TTC549 (cell line): Measurements from ENCODE around the gene ITPR3.

Source experiments
- FAIRE-seq: peaks from 2 replicates; lab custom pipeline; 2012; peaks lifted over from hg19 to GRCh38; lab: Jason Lieb, UNC

Gene ITPR3

GRCh38 chr6:33620856-33621710 lies at the start of gene ITPR3:
Gene ITPR3 (plus strand): TSS chr6:33621322. CDS start chr6:33621603, 281 bp downstream.
- FAIRE-seq = no peak

- FAIRE-seq = no peak
These were observed 49.3 kb upstream of the ITPR3 start for GRCh38 chr6:33571637-33572316.

GRCh38 chr6:33575211-33575610 lies 45.9 kb upstream of the ITPR3 start:
- no peak for FAIRE-seq

DNA sequence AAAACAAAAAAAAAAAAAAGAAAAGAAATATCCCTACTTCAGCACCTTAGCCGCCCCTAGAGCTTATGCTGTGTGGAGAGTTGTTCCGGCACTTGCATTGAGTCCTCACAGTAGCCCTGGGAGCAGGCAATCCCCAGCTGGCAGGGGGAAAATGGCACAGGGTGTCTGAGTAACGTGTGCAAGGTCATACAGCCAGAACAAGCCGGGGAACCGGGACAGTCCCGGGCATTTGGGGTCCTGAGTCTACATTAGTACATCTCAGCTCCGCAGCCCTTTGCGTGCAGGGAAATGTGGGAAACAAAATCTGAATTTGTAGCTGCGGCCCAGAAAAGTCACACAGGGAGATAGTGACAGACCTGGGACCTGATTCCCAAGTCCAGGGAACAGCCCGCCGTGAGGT lies 44.5 kb upstream of the ITPR3 start:
- no peak for FAIRE-seq

DNA sequence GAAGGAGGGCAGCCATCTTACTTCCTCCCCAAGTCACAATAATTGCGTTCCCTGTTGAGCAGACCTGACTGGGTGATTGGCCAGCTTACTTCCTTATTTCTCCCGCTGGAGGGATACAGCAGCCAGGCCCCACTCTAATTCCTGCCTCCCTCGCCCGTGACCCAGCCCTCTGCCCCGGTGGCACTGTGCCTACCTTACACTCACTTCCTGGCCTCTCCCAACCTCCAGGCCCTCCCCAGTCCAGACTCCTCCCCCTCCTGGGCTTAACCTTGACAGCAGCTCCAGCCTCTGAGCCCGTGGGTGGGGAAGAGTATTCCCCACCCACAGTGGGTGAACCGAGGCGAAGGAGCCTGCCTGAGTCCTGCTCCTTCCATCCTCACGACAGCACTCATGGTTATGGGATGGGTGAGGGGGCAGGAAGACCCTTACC lies 44.0 kb upstream of the ITPR3 start:
- no peak for FAIRE-seq

DNA sequence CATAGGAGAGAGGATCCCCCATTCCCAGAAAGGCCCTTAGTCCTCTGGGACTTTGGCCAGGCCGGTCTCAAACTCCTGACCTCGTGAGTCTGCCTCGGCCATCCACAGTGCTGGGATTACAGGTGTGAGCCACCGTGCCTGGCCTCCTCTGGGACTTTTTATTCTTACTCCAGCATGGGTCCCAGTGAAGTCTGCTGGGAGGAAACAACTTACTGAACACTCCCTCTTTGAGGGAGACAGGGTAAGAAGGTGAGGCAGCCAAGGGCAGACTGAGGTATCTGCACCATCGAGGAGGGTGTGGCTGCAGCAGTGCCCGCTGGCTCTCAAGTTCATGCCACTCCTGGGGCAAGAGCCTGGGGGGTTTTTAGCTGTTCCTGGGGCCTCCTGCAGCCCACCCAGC lies 43.4 kb upstream of the ITPR3 start:
- FAIRE-seq = no peak

DNA sequence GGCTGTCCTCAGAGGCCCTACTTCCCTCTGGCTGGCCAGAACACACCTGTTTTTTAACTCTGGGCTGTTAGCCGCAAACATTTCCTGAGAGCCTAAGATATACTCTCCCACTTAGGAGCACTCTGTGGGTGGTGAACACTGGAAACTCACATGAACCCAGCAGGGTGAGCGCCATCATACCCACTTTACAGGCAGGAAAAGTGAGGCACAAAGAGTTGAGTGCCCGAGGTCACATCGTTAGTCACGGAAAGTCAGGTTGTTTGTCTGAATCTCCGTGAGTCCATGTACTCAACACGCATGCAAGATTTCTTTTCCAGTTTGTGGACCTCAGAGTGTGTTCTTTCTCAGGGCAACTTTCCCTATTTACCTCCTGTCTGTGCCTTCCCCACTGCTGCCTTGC lies 43.0 kb upstream of the ITPR3 start:
- FAIRE-seq = no peak

DNA sequence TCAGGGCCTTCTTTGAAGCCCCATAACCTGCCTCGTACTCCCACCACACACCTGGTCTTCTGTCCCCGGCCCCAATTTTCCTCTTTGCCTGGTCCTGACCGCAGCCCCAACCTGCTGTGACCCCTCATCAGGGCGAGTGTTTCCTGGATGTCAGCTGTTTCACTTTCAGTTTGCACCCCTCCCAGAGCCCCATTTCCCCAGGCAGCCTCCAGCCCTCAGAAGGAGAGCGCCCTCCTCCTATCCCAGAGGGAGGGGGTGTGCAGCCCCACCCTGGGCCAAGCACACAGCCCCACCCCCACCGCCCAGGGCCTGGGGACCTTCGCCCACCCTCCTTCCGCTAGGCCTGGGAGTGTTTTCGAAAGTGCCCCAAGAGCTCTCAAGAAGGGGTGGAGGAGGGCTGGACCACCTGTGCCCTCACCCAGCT lies 42.5 kb upstream of the ITPR3 start:
- FAIRE-seq = no peak

DNA sequence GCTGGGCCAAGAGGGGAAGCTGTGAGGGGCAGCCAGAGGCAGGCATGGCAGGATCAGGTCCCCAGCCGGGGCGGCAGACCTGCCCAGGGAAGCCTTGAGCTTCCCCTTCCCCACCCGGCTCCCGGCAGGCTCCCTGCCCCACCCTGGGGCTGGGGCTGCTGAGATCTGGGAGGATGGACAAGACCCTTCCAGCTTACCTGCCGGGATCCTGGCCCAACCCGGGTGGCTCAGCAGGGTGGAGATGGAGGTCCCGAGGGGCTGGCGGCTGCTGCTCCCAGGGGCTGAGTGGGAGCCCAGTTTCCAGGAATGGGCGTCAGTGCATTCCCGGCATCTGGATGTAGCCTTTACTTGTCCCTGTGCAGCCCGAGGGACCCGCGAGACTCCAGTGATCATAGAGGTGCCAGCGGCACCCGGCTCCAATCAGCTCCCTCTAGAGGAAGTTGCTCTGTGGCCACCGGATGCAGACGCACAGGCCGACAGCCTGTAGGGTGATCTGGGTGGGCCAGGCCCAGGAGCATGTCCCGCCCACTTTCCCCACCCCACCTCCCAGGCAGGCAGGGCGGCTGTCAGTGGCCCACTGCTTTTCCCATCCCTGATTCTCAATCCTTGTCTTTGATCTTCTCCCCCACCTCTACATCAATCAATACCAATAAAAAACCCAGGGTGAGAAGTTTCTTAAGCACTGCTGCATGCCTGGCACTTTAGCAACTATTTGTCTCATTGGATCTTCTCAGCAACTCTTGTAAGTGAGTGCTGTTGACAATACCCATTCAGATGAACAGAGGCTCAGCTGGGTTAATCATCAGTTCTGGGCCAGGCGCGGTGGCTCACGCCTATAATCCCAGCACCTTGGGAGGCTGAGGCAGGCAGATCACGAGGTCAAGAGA lies 41.1 kb upstream of the ITPR3 start, which contains the start of gene BAK1:
TSS of gene BAK1 (minus strand) at position 449 of the 887 bp plus-strand sequence. CDS start 2,672 bp downstream, outside the sequence.
- FAIRE-seq = no peak

DNA sequence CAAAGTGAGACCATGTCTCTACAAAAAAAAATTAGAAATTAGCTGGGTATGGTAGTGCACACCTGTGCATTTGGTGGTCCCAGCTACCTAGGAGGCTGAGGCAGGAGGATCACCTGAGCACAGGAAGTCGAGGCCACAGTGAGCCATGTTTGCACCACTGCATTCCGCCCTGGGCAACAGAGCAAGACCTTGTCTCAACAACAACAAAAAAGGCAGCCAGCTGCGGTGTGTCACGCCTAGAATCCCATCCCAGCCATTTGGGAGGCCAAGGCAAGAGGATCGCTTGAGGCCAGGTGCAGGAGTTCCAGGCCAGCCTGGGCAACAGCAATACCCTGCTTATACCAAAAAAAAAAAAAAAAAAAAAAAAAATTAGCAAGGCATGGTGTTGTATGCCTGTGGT lies 39.9 kb upstream of the ITPR3 start:
- FAIRE-seq = no peak

DNA sequence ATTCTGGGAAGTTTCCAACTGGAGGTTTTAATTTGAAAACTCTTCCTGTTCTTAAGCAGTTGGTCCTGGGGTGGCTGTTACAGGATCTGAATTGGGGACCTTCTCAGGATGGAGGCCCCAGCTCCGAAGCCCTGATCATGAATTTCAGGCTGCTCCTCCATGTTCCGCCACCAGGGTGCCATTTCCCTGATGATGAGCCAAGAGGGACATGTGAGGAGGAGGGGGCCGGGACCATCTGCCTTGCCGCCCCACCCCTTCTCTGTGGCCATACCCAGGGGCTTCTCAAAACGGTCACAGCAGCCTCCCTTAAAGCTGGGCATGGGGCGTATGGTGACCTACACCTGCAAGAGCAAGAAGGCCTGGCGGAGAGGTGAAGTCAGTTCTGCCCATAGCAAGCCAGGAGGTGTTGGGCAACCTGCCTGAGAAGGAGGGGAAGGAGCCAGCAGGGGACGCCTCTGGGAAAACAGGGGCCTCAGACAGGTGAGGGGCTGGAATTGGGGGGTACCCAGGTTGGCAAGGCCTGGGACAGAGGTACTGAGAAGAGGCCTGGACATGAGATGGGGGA lies 37.4 kb upstream of the ITPR3 start:
- FAIRE-seq = no peak

- FAIRE-seq = no peak
These were observed 36.3 kb upstream of the ITPR3 start for GRCh38 chr6:33584700-33585402.

GRCh38 chr6:33585403-33586107 lies 35.6 kb upstream of the ITPR3 start:
- no peak for FAIRE-seq

DNA sequence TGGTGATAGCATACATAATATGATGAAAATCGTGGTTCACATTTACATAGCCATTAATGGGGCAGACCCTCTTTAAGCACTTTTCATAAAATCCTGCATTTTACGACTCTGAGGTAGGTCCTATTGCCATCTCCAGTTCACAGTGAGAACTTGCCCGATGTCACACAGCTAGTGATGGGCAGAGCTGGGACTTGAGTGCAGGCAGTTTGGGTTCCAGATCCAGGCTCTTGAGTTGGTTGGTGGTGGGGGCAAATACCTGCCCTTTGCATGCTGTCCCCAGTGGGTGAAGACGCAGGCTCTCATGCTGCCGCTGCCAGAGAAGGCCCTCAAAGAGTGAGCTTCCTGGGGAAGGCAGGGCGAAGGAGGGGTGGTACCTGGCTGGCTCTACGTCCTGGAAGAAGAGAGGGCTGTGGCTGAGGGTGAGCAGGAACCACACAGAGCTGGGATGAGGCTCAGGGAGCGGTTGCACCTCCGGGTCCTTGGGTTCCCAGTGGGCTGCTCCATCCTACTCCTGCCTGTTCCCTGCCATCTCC lies 34.9 kb upstream of the ITPR3 start:
- no peak for FAIRE-seq

DNA sequence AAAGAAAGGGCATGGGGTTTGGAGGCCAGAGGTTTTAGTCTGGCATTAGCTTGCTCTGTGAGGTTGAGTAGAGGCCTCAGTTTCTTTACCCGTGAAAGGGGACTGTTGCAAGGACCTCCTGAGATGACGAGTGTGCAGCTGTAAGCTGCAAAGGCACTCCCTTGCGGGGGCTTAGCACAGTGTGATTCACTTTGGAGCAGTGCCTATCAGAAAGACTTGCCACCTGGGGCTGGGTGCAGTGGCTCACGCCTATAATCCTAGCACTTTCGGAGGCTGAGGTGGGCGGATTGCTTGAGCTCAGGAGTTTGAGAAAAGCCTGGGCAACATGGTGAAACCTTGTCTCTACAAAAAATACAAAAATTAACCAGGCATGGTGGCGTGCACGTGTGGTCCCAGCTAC lies 33.6 kb upstream of the ITPR3 start:
- FAIRE-seq = no peak

DNA sequence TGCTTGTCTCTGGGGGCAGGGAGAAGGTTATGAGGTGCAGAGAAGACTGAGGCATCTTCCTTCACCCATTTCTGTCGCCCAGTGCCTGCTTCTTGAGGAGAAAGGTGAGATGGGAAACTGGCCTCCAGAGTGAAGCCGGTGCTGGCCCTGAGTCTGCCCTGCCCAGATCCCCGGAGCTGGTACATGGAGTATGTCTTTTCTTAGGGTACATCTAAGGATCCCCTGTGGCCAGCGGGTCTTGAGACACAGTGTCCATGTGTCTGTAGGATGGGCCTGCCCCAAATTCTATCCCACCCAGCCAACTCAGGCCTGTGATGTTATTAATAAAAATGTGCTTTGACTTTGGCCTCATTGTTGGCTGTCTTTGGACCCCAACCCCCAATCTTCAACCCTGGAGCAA lies 32.2 kb upstream of the ITPR3 start:
- no peak for FAIRE-seq

GRCh38 chr6:33589392-33589730 lies 31.8 kb upstream of the ITPR3 start:
- no peak for FAIRE-seq

GRCh38 chr6:33589731-33590530 lies 31.2 kb upstream of the ITPR3 start:
- no peak for FAIRE-seq

- FAIRE-seq = no peak
These were observed 30.5 kb upstream of the ITPR3 start for GRCh38 chr6:33590531-33591198.
